Measurements from ENCODE around the gene RASAL2. TPM values are rescaled to one million over a fixed set of nuclear protein-coding genes. Genes with fewer than 3 reads are reported as not detected.

Gene RASAL2
- total and polyA plus RNA-seq, 2 of the 13 experiments (the other 11 are each of a cell fraction or from before 2014, with no cell fraction given): 5.4 to 5.9 TPM

DNA sequence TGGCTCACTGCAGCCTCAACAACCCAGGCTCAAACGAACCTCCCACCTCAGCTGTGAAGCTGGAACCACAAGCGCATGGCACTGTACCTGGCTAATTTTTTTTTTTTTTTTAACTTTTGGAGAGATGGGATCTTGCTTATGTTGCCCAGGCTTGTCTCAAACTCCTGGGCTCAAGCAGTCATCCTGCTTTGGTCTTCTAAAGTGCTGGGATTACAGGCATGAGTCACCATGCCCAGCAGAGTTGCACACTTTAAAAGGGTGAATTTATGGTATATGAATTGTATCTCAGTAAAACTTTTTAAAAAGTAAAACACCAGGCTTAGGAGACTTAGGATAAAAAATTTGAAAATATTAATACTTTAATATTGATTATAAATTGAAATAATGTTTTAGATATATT, 303.8 kb downstream of the RASAL2 start (continued):
- TF ChIP-seq, protein P1, sequence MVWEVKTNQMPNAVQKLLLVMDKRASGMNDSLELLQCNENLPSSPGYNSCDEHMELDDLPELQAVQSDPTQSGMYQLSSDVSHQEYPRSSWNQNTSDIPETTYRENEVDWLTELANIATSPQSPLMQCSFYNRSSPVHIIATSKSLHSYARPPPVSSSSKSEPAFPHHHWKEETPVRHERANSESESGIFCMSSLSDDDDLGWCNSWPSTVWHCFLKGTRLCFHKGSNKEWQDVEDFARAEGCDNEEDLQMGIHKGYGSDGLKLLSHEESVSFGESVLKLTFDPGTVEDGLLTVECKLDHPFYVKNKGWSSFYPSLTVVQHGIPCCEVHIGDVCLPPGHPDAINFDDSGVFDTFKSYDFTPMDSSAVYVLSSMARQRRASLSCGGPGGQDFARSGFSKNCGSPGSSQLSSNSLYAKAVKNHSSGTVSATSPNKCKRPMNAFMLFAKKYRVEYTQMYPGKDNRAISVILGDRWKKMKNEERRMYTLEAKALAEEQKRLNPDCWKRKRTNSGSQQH (CRISPR knock-in tag; IDR thresholded peaks at IDR 0.05; ENCODE audit: low read depth): no peak
- TF ChIP-seq ESRRA (CRISPR knock-in tag; IDR thresholded peaks at IDR 0.05; ENCODE audit: low read depth) (no peak), GZF1 (CRISPR knock-in tag; IDR thresholded peaks at IDR 0.05) (no peak), ELF1 (CRISPR knock-in tag; IDR thresholded peaks at IDR 0.05) (no peak), SCMH1 (CRISPR knock-in tag; IDR thresholded peaks at IDR 0.05; ENCODE audit: borderline replicate concordance) (no peak), TOE1 (CRISPR knock-in tag; IDR thresholded peaks at IDR 0.05) (no peak)
- TF ChIP-seq, protein P2, sequence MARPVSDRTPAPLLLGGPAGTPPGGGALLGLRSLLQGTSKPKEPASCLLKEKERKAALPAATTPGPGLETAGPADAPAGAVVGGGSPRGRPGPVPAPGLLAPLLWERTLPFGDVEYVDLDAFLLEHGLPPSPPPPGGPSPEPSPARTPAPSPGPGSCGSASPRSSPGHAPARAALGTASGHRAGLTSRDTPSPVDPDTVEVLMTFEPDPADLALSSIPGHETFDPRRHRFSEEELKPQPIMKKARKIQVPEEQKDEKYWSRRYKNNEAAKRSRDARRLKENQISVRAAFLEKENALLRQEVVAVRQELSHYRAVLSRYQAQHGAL (CRISPR knock-in tag; IDR thresholded peaks at IDR 0.05; ENCODE audit: not compliant biosample characterization): no peak

DNA sequence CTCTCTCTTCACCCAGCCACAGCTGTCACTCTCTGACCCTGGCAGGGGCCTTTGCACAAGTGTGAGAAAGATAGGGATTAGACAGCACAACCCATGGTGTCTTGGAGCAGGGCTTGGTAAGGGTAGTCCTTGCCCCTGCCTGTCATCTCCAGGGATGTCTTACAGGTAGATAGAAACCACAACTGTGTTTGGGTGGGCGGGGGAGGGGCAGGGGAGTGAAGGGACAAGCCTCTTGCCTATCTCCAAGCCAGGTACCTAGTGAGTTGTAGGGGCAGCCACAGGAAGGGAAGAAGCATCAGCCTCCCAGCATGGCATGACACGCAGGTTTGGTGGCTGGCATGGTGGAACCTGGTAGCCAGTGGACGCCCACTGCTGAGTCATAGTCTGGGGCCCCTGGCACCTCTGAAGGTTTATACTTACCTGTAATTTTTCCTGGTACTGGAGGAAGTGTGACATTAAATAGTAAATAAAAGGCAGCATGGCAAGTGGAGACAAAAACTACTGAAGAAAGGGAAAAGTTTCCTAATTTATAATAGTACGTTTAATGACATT, 305.3 kb downstream of the RASAL2 start:
- Histone ChIP-seq H2AFZ (ENCODE audit: low read length) (no peak overlapping the region), H3K27ac (ENCODE audit: extremely low read length, insufficient read depth, low read length) (no peak overlapping the region), H3K4me2 (ENCODE audit: low read depth, low read length) (no peak overlapping the region), H3K27me3 (ENCODE audit: control insufficient read depth in 1 of 2, insufficient read depth in 2 of 2, low read length in 2 of 2) (no peaks in the 10 kb centered on the region), H3K9me3 (ENCODE audit: low read length) (no peaks in the 10 kb centered on the region), H4K20me1 (ENCODE audit: insufficient read depth, low read length) (no peaks in the 10 kb centered on the region), H3K4me3 (replicated peaks in 1 of 3; ENCODE audit: insufficient read depth in 1 of 3, low read depth in 2 of 3, low read length in 3 of 3) (no peak overlapping the region), H3K9ac (ENCODE audit: insufficient read depth, low read depth, low read length) (no peak overlapping the region), H3K4me1 (ENCODE audit: insufficient read depth, low read length) (no peaks in the 10 kb centered on the region), H3K36me3 (replicated peaks in 1 of 2; ENCODE audit: control insufficient read depth in 1 of 2, insufficient read depth in 2 of 2, low read length in 2 of 2) (no peaks in the 10 kb centered on the region), H3K79me2 (ENCODE audit: insufficient read depth, low read length) (no peaks in the 10 kb centered on the region)
- in situ Hi-C loops (cut with HindIII; ENCODE audit: extremely low pct_ligation_motif_present, low pct_unique_long_range_greater_than_20kb): no loop called here
- DNase-seq (ENCODE audit: low spot score) (no peak), ATAC-seq (no peak), FAIRE-seq (no peak)
- ChIA-PET CTCF (ENCODE audit: low intra/inter-chr PET ratio, low total read pairs) (no interaction called here), POLR2A (no interaction called here)
- no TSS peak for BruUV-seq (replicated peaks)
- WGBS (ENCODE audit: low lambda C conversion rate): 90% methylated on average over 4 of the region's 4 CpGs
- intact Hi-C loops (cut with micrococcal nuclease; ENCODE audit: unreplicated experiment): no loop called here
- TF ChIP-seq IKZF4 (CRISPR knock-in tag; IDR thresholded peaks at IDR 0.05; ENCODE audit: borderline replicate concordance, low read depth, not compliant biosample characterization): no peak
- no peak for TF ChIP-seq ZNF101 (CRISPR knock-in tag; IDR thresholded peaks at IDR 0.05; ENCODE audit: borderline replicate concordance, low read depth)
- TF ChIP-seq, protein P3, sequence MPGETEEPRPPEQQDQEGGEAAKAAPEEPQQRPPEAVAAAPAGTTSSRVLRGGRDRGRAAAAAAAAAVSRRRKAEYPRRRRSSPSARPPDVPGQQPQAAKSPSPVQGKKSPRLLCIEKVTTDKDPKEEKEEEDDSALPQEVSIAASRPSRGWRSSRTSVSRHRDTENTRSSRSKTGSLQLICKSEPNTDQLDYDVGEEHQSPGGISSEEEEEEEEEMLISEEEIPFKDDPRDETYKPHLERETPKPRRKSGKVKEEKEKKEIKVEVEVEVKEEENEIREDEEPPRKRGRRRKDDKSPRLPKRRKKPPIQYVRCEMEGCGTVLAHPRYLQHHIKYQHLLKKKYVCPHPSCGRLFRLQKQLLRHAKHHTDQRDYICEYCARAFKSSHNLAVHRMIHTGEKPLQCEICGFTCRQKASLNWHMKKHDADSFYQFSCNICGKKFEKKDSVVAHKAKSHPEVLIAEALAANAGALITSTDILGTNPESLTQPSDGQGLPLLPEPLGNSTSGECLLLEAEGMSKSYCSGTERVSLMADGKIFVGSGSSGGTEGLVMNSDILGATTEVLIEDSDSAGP (CRISPR knock-in tag; IDR thresholded peaks at IDR 0.05; ENCODE audit: borderline replicate concordance): no peak
- TF ChIP-seq, protein P4, sequence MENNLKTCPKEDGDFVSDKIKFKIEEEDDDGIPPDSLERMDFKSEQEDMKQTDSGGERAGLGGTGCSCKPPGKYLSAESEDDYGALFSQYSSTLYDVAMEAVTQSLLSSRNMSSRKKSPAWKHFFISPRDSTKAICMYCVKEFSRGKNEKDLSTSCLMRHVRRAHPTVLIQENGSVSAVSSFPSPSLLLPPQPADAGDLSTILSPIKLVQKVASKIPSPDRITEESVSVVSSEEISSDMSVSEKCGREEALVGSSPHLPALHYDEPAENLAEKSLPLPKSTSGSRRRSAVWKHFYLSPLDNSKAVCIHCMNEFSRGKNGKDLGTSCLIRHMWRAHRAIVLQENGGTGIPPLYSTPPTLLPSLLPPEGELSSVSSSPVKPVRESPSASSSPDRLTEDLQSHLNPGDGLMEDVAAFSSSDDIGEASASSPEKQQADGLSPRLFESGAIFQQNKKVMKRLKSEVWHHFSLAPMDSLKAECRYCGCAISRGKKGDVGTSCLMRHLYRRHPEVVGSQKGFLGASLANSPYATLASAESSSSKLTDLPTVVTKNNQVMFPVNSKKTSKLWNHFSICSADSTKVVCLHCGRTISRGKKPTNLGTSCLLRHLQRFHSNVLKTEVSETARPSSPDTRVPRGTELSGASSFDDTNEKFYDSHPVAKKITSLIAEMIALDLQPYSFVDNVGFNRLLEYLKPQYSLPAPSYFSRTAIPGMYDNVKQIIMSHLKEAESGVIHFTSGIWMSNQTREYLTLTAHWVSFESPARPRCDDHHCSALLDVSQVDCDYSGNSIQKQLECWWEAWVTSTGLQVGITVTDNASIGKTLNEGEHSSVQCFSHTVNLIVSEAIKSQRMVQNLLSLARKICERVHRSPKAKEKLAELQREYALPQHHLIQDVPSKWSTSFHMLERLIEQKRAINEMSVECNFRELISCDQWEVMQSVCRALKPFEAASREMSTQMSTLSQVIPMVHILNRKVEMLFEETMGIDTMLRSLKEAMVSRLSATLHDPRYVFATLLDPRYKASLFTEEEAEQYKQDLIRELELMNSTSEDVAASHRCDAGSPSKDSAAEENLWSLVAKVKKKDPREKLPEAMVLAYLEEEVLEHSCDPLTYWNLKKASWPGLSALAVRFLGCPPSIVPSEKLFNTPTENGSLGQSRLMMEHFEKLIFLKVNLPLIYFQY (CRISPR knock-in tag; IDR thresholded peaks at IDR 0.05; ENCODE audit: borderline replicate concordance): no peak
- no peak for TF ChIP-seq IRX3 (CRISPR knock-in tag; IDR thresholded peaks at IDR 0.05; ENCODE audit: borderline replicate concordance, low read depth)
- TF ChIP-seq ARHGAP35 (CRISPR knock-in tag; IDR thresholded peaks at IDR 0.05; ENCODE audit: borderline replicate concordance): no peak
- no peak for TF ChIP-seq ZNF431 (CRISPR knock-in tag; IDR thresholded peaks at IDR 0.05; ENCODE audit: borderline replicate concordance, low read depth)
- TF ChIP-seq HNRNPH1 (optimal IDR thresholded peaks at IDR 0.05; ENCODE audit: low read depth, low read length): no peak

Measured in HepG2 (cell line).